Stimulated activated CD8-positive, alpha-beta memory T cell treated with anti-CD3 and anti-CD28 coated beads, Interleukin-7, amount 100 ng/mL, for 48 hours (primary cell): ENCODE measurements around the gene COG8.

Experiments used
- DNase-seq, 2 donors: peaks; one replicate each; pipeline ENCODE4 v3.0.0-alpha.2; 2020; ENCODE audit warnings: low read depth in 1 of 2; ENCODE audit errors: extremely low read depth in 1 of 2

Gene COG8

GRCh38 chr16:69348222-69348621 is 8.9 kb upstream of the COG8 start:
- no peak for DNase-seq

GRCh38 chr16:69346683-69347082 is 7.3 kb upstream of the COG8 start:
- no peak for DNase-seq

GRCh38 chr16:69345923-69346322 is 6.6 kb upstream of the COG8 start:
- no peak for DNase-seq

GRCh38 chr16:69344171-69344570 is 4.8 kb upstream of the COG8 start:
- no peak for DNase-seq

GRCh38 chr16:69340095-69340644 is 806 bp upstream of the COG8 start:
- DNase-seq, result peak in 1 of 2 donors; percentile 12

- DNase-seq, result no peak
Measured at GRCh38 chr16:69338557-69339288, 641 bp downstream of the COG8 start.

- no peak for DNase-seq
Measured at GRCh38 chr16:69334696-69335095, 4.7 kb downstream of the COG8 start.

- DNase-seq, result peak; percentile 77 to 84
Measured at GRCh38 chr16:69330286-69331109, 8.9 kb downstream of the COG8 start, which contains the start of gene PDF. Gene PDF, minus strand, starts transcription at chr16:69330588. Its CDS starts 18 bp downstream, at chr16:69330570.

GRCh38 chr16:69329369-69330285 is 9.7 kb downstream of the COG8 start:
- no peak for DNase-seq

GRCh38 chr16:69328854-69329316 is 10.5 kb downstream of the COG8 start:
- no peak for DNase-seq

- DNase-seq, result no peak
Measured at GRCh38 chr16:69327585-69328310, 11.6 kb downstream of the COG8 start.

- DNase-seq, result no peak
Measured at GRCh38 chr16:69326172-69326873, 13.0 kb downstream of the COG8 start.

GRCh38 chr16:69325784-69326171 is 13.6 kb downstream of the COG8 start:
- DNase-seq, result no peak

- DNase-seq, result no peak
Measured at GRCh38 chr16:69324585-69325253, 14.6 kb downstream of the COG8 start.

- DNase-seq, result no peak
Measured at GRCh38 chr16:69324013-69324531, 15.3 kb downstream of the COG8 start.

- no peak for DNase-seq
Measured at GRCh38 chr16:69323415-69323814, 15.9 kb downstream of the COG8 start.

GRCh38 chr16:69322343-69322742 is 17.0 kb downstream of the COG8 start:
- no peak for DNase-seq

GRCh38 chr16:69321080-69321479 is 18.3 kb downstream of the COG8 start:
- DNase-seq, result no peak

- no peak for DNase-seq
Measured at GRCh38 chr16:69320740-69321073, 18.7 kb downstream of the COG8 start.
